ENCODE data around the gene CEP170.
"Not testable (repeated sequence)": the region's sequence is repeated elsewhere in the genome, so short reads cannot be mapped to it uniquely, and the experiment has no call there.

Gene CEP170

DNA sequence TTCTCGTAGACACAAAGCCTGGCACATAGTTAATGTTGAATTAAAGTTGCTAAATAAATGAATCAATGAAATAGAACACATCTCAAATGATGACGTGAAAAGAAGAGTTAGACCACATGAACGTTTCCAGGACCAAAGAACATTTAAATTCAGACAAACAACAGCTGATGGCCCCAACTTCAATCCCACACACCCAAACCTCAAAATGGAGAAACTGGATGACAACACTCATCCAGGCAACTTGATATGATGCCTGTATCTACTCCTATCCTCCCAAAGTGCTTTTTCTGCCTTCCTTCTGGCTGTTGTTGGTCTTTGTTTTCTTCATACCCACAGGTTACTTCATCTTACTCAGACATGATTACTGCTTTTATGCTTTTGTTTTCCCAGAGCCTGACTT lies 71.9 kb downstream of the CEP170 start:
- not testable (repeated sequence) for DNase-seq

DNA sequence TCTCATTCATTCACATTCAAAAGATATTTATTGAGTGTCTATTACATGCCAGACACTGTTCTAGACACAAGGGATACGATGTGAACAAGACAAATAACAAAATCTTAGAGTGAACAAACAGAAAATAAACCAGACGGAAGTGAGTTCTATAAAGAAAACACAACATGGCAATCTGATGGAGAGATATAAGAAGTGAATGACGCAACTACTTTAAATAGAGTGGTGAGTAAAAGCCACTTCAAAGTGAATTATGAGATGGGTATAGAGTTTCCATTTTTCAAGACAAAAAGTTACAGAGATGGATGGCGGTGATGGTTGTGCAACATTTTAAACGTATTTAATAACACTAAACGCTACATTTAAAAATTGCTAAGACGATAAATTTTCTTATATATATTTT lies 75.4 kb downstream of the CEP170 start:
- no peak for DNase-seq

DNA sequence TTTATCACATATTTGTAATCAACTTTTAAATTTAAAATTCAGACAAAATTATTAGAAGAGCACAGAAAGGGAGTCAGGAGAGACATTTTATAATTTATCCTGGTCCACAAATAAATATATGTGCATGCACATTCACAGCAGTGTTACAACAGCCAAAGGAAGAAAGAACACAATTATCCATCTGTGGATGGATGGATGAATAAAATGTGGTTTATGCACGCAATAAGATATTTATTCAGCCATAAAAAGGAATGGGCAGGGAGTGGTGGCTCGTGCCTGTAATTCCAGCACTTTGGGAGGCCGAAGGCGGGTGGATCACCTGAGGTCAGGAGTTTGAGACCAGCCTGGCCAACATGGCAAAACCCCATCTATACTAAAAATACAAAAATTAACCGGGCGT lies 77.3 kb downstream of the CEP170 start:
- DNase-seq, result not testable (repeated sequence)

DNA sequence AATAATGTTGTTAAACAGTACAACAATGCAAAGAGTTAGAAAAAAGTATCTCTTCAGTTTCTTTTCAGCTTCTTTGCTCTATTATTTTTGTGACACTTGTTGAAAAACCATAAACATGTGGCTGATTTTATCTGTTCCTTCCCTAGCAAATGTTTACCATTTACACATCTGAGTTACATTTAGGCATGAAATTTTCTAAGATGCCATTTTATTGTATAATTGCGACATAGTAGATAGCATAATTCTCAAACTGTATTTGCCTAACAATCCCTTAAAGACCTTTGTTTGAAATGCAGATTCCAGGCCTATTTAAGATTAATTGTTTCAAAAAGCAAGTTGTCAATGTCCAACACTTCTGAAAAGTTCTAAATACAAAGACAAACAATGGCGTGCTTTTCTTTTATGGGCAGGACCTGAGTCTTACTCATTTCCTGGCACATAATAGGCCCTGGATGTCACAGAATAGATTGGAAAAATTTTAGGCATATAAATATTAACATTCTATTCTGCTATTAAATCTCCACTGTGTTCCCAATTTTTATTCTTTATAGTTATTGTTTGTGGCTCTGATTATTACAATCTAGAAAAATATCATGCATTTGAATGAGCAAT lies 81.2 kb downstream of the CEP170 start:
- not testable (repeated sequence) for DNase-seq

DNA sequence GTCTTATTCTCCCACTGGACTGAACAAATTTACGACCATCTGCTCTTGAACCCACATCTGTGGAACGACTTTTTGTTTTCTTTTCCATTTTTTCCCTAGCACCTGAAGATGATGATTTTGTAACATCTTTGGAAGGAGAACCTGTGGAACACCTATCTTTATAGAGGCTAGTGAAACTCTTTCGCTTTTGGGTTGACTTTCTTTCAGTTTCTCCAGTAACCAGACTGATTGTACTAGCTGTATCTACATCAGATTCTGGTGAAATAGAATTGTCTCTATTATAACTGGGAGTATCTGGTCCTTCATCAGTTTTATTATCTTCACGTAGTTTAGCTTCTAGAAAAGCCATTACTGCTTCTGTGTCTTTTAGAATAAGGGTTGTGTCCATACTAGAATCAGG lies 90.2 kb downstream of the CEP170 start:
- DNase-seq, result not testable (repeated sequence)

DNA sequence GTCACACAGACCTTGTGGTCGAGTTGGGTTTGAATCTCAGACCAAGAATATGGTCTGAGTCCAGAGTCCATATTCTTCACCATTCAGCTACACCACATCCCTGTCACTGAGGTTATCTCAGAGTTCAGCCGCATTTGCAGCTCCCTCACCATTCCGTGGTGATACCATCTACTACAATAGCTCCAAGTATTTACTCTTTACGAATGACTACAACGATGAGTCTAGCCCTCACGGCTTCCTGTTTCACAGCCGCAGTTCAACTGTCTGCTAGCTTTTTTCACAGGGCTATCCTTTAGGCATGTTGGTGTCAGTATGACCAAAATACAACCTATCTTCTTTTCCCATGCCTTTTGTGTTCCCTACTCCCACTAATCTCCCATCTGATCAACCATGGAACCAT lies 104.2 kb downstream of the CEP170 start:
- DNase-seq, result not testable (repeated sequence)

DNA sequence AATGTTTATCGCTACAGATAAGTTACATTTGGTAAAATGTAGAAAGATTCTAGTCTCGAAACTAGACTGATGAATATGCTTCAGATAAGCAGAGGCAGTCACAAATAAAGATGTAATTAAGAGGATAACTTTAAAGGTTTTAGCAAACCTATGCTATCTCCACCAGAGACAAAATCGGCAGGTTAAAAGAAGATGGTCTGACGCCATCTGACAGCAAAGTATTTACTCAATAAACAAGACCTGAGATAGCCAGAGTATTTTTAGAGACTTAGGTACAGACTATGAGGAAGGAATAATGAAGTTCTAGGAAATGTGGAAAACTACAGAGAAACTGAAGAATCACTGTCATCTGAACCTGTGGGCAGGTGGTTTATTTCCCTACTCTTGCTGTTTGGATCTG lies 106.0 kb downstream of the CEP170 start:
- DNase-seq, result not testable (repeated sequence)

DNA sequence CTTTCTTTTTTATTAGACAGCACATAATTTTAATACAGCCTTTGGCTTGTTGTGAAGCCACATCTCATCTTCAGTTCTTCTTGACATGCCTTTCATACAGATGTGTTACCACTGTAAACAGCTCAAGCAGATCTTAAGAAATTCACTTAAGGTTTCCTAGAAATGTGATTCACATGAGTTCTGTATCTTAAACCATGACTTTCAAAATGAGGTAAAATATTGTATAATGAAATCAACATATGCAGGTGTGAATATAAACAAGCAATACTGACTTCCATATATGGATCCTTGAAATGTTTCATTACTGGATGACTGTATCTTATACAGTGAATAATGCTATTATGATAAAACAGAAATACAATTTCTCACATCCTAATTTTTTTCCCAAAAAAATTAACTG lies 107.7 kb downstream of the CEP170 start:
- DNase-seq, result not testable (repeated sequence)

DNA sequence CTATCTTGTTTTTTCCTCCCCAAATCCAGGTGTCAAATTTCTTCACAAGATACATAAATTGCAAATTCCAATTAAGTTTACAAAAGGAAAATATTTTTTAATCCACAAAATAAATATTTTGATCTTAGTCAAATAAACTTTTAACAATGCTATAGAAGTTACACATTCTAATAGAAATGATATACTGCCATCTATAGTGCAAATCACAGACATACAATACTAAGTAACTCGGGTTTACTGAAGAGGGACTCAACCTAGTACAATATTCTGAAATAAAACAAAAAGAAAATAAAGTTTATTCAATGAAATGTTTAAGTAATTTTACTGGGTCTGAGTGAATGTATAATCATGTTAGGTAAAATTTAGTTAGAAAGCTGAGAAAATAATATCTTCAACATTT lies 114.6 kb downstream of the CEP170 start:
- not testable (repeated sequence) for DNase-seq

DNA sequence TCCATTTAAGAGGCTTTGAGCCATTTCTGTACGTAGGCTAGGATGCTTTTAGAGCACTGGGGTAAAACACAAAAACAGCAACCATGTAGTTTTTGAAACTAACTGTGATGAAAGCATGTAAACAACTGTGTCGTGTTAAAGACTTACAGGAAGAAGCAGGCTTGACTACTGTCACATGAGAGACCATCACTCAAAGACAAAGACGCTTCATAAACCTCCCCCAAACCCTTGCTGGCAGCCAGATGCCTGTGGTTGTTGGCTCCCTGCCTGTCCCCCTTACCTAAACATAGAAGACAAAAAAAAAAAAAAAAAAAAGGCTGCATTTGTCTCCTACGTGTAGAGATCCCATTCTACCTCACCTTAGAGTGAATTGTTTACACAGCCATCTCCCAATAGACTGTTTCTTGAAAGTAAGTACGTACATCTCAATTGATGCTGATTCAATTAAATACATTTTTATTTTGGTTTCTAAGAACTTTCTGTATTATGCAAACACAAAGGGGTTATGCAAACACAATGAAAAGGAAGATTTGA lies 132.1 kb downstream of the CEP170 start:
- not testable (repeated sequence) for DNase-seq

DNA sequence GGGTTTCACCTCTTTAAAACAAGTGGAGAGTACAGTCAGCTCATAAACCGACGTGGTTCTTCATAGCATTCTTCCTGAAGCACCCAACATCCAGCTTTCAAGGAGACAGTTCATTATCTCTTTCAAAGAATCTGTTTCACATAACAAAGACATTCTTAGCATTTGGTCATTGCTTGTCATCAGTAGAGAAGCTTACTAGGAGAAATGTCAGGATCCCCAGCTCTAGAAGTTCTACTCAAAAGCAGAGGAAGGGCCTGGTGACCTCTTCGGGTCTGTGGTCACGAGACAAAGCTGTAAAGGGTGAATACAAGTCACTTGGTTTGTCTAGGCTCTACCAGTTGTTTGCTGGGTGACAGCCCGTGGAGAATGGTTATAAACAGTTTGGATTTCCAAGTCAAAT lies 133.1 kb downstream of the CEP170 start:
- not testable (repeated sequence) for DNase-seq

DNA sequence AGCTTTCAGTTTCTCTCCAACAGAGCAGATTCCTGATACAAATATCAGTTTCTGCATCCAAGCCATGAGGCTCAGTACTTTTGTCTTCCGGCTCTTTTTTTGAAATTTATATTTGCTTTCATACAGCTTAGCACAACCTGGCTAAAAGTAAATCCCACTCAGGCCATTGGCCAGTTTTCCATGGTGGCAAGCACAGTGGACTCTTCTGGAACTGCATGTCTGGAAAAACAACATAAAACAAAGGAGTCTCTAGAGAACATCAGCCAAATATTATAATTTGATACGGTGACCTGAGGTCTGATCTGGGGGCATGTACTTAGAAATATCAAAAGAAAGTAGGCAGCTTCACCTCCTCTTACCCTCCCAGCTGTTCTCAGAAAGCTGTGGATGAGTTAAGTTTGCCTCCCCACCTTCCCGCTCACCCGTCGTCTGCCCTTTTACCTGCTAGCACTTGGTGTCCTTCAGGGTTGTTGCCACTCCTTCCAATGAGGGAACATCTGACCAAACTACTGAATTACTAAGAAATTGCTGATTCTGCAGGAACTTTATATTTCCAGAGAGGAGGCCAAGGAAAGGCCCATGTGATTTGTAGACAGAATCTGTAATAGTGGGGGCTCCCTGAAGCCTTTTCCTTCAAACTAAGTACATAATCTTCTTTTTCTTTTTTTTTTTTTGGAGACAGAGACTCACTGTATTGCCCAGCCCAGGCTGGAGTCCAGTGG lies 136.3 kb downstream of the CEP170 start:
- not testable (repeated sequence) for DNase-seq

DNA sequence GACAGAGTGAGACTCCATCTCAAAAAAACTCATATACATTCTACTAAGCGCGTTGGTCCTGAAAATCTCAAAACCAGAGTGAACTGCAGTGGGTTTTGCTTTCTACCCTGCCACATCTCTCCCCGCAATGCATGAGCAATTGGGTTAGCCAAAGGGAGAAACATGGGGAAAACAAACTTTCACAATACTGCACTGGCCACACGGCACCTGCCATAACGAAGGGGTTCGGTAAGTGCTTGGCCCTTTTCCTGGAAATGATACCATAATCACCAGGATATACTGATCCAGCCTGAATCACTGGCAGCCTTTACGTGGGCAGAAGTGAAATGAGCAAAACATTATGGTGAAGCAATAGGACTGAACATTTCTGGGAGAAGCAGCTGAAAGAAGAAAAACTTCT lies 138.9 kb downstream of the CEP170 start:
- not testable (repeated sequence) for DNase-seq

DNA sequence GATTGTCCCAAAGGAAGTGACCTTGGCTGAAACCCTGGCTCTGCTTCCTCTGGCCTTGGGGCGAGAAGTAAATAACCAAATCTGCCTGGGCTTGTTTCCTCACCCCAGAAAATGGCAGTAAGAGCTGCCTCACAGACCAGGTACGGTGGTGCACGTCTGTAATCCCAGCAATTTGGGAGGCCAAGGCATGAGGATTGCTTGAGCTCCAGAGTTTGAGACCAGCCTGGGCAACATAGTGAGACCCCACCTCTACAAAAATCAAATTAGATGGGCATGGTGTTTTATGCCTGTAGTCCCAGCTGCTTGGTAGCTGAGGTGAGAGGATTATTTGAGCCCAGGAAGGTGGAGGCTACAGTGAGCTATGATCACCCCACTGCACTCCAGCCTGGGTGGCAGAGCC lies 140.3 kb downstream of the CEP170 start:
- not testable (repeated sequence) for DNase-seq

DNA sequence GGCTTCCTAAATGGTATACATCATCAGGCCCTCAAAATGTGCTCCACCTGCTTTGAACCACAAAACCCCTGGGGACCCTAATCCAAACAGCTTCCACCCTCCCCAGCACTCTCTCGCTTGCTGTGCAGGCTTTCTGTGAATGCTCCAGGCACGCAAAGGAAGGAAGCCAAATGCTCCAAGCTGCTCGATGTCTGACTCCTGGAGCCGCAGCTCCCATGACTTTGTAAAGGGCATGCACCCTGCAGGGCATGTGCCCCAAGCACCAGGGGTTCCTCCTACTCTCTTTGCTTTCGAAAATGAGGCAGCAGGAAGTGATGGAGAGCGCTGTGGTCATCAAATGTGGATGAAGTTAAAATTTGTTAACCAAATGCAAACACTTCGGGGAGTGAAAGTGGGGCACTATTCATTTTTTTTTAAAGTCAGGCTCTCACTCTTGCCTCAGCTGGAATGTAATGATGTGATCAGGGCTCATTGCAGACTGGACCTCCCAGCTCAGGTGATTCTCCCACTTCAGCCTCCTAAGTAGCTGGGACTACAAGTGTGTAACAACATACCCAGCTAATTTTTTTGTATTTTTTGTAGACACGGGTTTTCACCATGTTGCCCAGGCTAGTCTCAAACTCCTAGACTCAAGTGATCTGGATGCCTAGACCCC lies 140.9 kb downstream of the CEP170 start:
- not testable (repeated sequence) for DNase-seq

DNA sequence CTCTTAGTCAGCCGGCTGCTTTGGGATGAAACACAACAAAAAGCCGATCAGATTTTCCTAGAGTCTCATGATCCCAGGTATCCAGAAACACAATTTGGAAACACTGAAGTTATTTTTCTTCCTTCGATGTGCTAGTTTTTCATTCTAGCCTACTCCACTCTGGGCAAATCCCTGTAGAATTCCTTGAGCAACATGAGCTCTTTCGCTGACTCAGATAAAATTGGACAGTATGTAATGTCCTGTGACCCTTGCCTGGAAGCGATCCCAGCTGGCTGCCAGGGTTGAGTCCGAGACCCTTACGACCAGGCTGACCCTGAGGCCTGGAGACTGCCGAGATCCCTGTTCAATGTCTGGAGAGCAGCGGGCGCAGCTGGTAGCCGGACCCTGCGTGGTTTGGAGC lies 147.9 kb downstream of the CEP170 start:
- DNase-seq, result not testable (repeated sequence)

DNA sequence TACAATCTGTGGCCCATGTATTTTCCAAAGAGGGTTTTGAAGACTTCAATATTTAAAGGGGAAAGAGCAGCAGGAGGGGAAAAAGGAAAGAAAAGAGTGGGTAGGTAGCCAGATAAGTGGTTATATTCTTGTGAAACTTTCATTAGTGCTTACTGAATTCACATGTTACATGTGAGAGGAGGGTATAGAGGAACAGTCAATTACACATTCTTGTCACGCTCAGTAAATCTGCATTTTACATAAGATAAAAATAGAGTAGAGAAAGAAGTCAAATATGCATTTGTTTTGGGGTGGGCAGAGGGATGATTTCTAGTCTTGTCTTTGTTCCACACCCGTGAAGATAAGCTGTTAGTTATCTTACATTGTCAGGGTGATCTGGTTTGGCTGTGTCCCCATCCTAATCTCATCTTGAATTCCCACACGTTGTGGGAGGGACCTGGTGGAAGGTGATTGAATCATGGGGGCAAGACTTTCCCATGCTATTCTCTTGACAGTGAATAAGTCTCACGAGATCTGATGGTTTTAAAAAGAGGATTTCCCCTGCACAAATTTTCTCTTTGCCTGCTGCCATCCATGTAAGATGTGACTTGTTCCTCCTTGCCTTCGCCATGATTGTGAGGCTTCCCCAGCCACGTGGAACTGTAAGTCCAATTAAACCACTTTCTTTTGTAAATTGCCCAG lies 149.3 kb downstream of the CEP170 start:
- not testable (repeated sequence) for DNase-seq

DNA sequence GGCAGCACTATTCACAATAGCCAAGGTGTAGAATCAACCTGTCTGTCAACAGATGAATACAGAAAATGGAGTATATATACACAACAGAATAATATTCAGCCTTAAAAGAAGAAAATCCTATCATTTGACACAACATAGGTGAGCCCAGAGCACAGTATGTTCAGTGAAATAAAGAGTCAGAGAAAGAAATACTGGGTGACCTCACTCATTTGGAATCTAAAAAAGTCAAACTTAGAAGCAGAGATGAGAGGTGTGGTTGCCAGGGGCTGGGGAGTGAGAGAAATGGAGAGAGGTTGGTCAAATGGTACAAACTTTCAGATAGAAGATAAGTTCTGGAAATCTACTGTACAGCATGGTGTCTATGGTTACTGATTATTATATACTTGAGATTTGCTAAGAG lies 150.0 kb downstream of the CEP170 start:
- DNase-seq, result not testable (repeated sequence)

DNA sequence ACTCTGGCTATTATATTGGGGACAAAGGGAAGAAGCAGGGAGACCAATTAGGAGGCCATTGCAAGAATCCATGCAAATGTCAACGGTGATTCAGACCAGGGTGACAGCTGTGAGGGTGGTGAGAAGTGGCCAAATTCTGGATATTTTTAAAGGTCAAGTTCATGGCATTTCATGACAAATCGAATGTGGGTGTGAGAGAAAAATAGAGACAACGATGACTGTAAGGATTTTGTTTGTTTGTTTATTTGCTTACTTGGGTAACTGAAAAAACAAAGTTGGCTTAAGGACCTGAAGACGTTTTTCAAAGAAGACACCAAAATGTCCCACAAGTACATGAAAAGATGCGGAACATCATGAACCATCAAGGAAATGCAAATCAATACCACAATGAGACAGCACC lies 150.6 kb downstream of the CEP170 start:
- DNase-seq, result not testable (repeated sequence)

DNA sequence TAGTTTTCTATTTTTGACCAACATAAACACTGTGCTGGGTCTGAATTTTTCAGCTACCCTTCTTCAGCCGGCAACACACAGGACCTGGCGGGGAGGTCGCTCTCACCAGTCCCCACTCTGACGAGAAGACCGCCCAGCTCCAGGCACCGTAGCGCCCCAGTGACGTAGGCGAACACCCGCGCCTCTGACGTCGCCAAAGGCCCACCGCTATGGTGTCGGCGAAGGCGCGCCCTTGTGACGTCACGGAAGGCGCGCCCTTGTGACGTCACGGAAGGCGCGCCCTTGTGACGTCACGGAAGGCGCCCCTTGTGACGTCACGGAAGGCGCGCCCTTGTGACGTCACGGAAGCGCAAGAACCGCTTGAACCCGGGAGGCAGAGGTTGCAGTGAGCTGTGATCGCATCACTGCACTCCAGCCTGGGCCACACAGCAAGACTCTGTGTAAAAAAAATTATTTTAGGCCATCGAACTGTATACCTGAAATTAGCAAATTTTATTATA lies 153.5 kb downstream of the CEP170 start:
- DNase-seq, result peak in 20 of 51 donors; percentile 1 to 42 (median 16)

DNA sequence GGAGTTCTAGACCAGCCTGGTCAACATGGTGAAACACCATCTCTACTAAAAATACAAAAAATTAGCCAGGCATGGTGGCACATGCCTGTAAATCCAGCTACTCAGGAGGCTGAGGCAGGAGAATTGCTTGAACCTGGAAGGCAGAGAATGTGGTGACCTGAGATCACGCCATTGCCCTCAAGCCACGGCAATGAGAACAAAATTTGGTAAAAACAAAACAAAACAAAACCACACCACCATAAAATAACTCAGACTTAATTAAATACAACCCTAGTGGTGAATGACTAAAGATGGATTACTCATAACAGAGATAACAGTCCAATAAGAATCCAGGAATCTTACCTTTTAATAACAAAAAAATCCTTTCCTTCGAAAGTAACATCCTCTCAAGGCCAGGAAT lies 167.7 kb downstream of the CEP170 start:
- DNase-seq, result not testable (repeated sequence)

Measured in hypothalamus (tissue), 51 donors.